IMR-90 (cell line): Measurements from ENCODE around the gene MOB1A. TPM values are rescaled to one million over a fixed set of nuclear protein-coding genes. Genes with fewer than 3 reads are reported as not detected.

Source experiments
- ATAC-seq: fragments of 200-7000 bp; cut with Tn5 transposase; 2 replicates; pipeline ENCODE4 v1.9.1; 2020; ENCODE audit warnings: low read depth, mild to moderate bottlenecking, moderate library complexity
- BruUV-seq: library from RNA; stranded (reverse); fragments of 400-500 nt; replicated peaks from 2 replicates; lab custom pipeline; 2021; lab: Mats Ljungman, UMichigan
- CTCF ChIA-PET: fragments of 300-600 bp; formaldehyde crosslinking; extraction: SDS; loops from one replicate; lab custom pipeline; 2021; ENCODE audit warnings: antibody characterized with exemption; lab: Yijun Ruan, JAX
- POLR2A ChIA-PET: fragments of 300-600 bp; sonication (Branson Sonifier 250); formaldehyde crosslinking; loops from one replicate; lab custom pipeline; 2022; ENCODE audit warnings: antibody characterized with exemption; ENCODE audit not compliant: unreplicated experiment; lab: Charles Lee
- DNase-seq: peaks from one replicate; pipeline ENCODE4 v3.0.0; 2013
- H2AFZ ChIP-seq: replicated peaks from 2 replicates; pipeline ENCODE3; 2013; ENCODE audit warnings: low read length, mild to moderate bottlenecking; ENCODE audit not compliant: poor library complexity
- H2AK5ac ChIP-seq: 2 replicates; pipeline ENCODE4 v1.6.1; 2013; ENCODE audit warnings: low read depth, low read length, inconsistent platforms
- H2AK9ac ChIP-seq: replicated peaks from 2 replicates; pipeline ENCODE3; 2013; ENCODE audit warnings: mild to moderate bottlenecking, low read depth, low read length, moderate library complexity; ENCODE audit not compliant: poor library complexity
- H2BK120ac ChIP-seq: 2 replicates; pipeline ENCODE4 v1.6.1; 2013; ENCODE audit warnings: low read depth, low read length, inconsistent platforms
- H2BK15ac ChIP-seq: 3 replicates; pipeline ENCODE4 v1.6.1; 2013; ENCODE audit warnings: low read depth, low read length, inconsistent platforms
- H2BK20ac ChIP-seq: 2 replicates; pipeline ENCODE4 v1.6.1; 2013; ENCODE audit warnings: low read depth, mild to moderate bottlenecking, inconsistent platforms, low read length, moderate library complexity
- H2BK5ac ChIP-seq: 2 replicates; pipeline ENCODE4 v1.6.1; 2013; ENCODE audit warnings: mild to moderate bottlenecking, low read depth, low read length, inconsistent platforms; ENCODE audit not compliant: poor library complexity, severe bottlenecking
- H3K14ac ChIP-seq: replicated peaks from 2 replicates; pipeline ENCODE4 v1.6.1; 2013; ENCODE audit warnings: low read depth, low read length, inconsistent platforms
- H3K18ac ChIP-seq: 2 replicates; pipeline ENCODE4 v1.6.1; 2013; ENCODE audit warnings: low read depth, low read length, control low read depth
- H3K23ac ChIP-seq: 2 replicates; pipeline ENCODE4 v1.6.1; 2013; ENCODE audit warnings: low read depth, low read length, inconsistent platforms
- H3K27ac ChIP-seq: 2 replicates; pipeline ENCODE4 v1.5.1; 2013; ENCODE audit warnings: mild to moderate bottlenecking, control low read depth, low read length; ENCODE audit not compliant: insufficient read depth
- H3K27me3 ChIP-seq: 2 replicates; pipeline ENCODE4 v1.6.1; 2013; ENCODE audit warnings: low read length; ENCODE audit not compliant: control insufficient read depth, insufficient read depth
- H3K36me3 ChIP-seq: 2 replicates; pipeline ENCODE4 v1.6.1; 2013; ENCODE audit warnings: low read length, mixed read lengths; ENCODE audit not compliant: control insufficient read depth, insufficient read depth
- H3K4ac ChIP-seq: 2 replicates; pipeline ENCODE4 v1.6.1; 2013; ENCODE audit warnings: low read depth, low read length, inconsistent platforms
- H3K4me1 ChIP-seq: 2 replicates; pipeline ENCODE4 v1.6.1; 2013; ENCODE audit warnings: low read length, mixed read lengths; ENCODE audit not compliant: control insufficient read depth, insufficient read depth
- H3K4me2 ChIP-seq: 2 replicates; pipeline ENCODE4 v1.6.1; 2013; ENCODE audit warnings: low read depth, mild to moderate bottlenecking, control low read depth, low read length, moderate library complexity
- H3K4me3 ChIP-seq: 2 replicates; pipeline ENCODE4 v1.5.1; 2013; ENCODE audit warnings: low read depth, mild to moderate bottlenecking, control low read depth, low read length, moderate library complexity; ENCODE audit not compliant: insufficient read depth
- H3K56ac ChIP-seq: 2 replicates; pipeline ENCODE4 v1.6.1; 2013; ENCODE audit warnings: low read length, inconsistent platforms; ENCODE audit not compliant: insufficient read depth; ENCODE audit errors: extremely low read depth
- H3K79me1 ChIP-seq, 2 experiments: 2 replicates each; pipeline ENCODE4 v1.6.1; 2013; ENCODE audit warnings: low read length in 2 of 2, inconsistent platforms in 1 of 2, low read depth in 1 of 2
- H3K9ac ChIP-seq: 2 replicates; pipeline ENCODE4 v1.6.1; 2013; ENCODE audit warnings: low read depth, low read length, control low read depth
- H3K9me1 ChIP-seq: 2 replicates; pipeline ENCODE4 v1.6.1; 2013; ENCODE audit warnings: low read length, inconsistent platforms; ENCODE audit not compliant: insufficient read depth
- H3K9me3 ChIP-seq: 2 replicates; pipeline ENCODE4 v1.6.1; 2013; ENCODE audit warnings: low read length; ENCODE audit not compliant: control insufficient read depth, insufficient read depth
- H4K20me1 ChIP-seq: 2 replicates; pipeline ENCODE4 v1.6.1; 2013; ENCODE audit warnings: low read length, inconsistent platforms; ENCODE audit not compliant: insufficient read depth
- H4K5ac ChIP-seq: 2 replicates; pipeline ENCODE4 v1.6.1; 2013; ENCODE audit warnings: mild to moderate bottlenecking, low read depth, low read length, control low read depth
- H4K8ac ChIP-seq, 2 experiments: 2 replicates each; pipeline ENCODE4 v1.6.1; 2013; ENCODE audit warnings: low read depth in 2 of 2, low read length in 2 of 2, control low read depth in 1 of 2, inconsistent platforms in 1 of 2
- H4K91ac ChIP-seq: 2 replicates; pipeline ENCODE4 v1.6.1; 2013; ENCODE audit warnings: low read depth, low read length, inconsistent platforms; ENCODE audit not compliant: insufficient read depth
- BHLHE40 ChIP-seq: fragments of 150-350 bp; IDR thresholded peaks from 2 replicates; pipeline ENCODE4 v1.6.1; 2016; ENCODE audit warnings: mild to moderate bottlenecking, low read depth, low read length
- CTCF ChIP-seq: conservative IDR thresholded peaks from 2 replicates; pipeline ENCODE4 v1.5.1; 2012; ENCODE audit warnings: mild to moderate bottlenecking, low read depth, low read length, improper control_type of control experiment
- MAFK ChIP-seq: IDR thresholded peaks from 2 replicates; pipeline ENCODE4 v1.6.1; 2012; ENCODE audit warnings: low read depth, low read length, improper control_type of control experiment
- MAZ ChIP-seq: IDR thresholded peaks from 2 replicates; pipeline ENCODE4 v1.6.1; 2012; ENCODE audit warnings: low read depth, mild to moderate bottlenecking, low read length, improper control_type of control experiment, moderate library complexity, borderline replicate concordance
- MXI1 ChIP-seq: IDR thresholded peaks from 2 replicates; pipeline ENCODE4 v1.6.1; 2012; ENCODE audit warnings: low read depth, mild to moderate bottlenecking, low read length, moderate library complexity, borderline replicate concordance
- POLR2A ChIP-seq: IDR thresholded peaks from 2 replicates; pipeline ENCODE4 v1.6.1; 2012; ENCODE audit warnings: mild to moderate bottlenecking, low read depth, low read length
- RAD21 ChIP-seq: IDR thresholded peaks from 2 replicates; pipeline ENCODE4 v1.6.1; 2012; ENCODE audit warnings: low read length, improper control_type of control experiment
- USF2 ChIP-seq: fragments of 150-350 bp; IDR thresholded peaks from 2 replicates; pipeline ENCODE4 v1.6.1; 2017; ENCODE audit warnings: mild to moderate bottlenecking, antibody characterized with exemption, low read length, low read depth
- WGBS, 2 experiments: methylation state at CpG; one replicate each; pipeline versions ENCODE4 v1.1.5 to v1.1.7; 2013; ENCODE audit warnings: missing lambda C conversion rate in 2 of 2; ENCODE audit not compliant: insufficient read length in 1 of 2; ENCODE audit errors: extremely low coverage in 2 of 2; 5-methylcytosine and 5-hydroxymethylcytosine counted together
- dilution Hi-C: fragments of 300-500 bp; cut with HindIII; formaldehyde crosslinking; loops from one replicate; pipeline ENCODE4 v1.14.3; 2018; ENCODE audit warnings: low sequenced_read_pairs; ENCODE audit not compliant: unreplicated experiment
- in situ Hi-C: fragments of 300-500 bp; cut with MboI; formaldehyde crosslinking; loops from 3 replicates; pipeline ENCODE4 v1.14.3; 2019; ENCODE audit warnings: low sequenced_read_pairs, inconsistent platforms, mixed read lengths
- intact Hi-C: fragments of 100-400 bp; cut with micrococcal nuclease; formaldehyde crosslinking; loops from 2 replicates; pipeline ENCODE4 v1.10.0; 2022
- polyA plus RNA-seq, 3 experiments: library from polyadenylated mRNA; depleted of rRNA; stranded (reverse); fragments of >200 nt; gene quantifications; 2 replicates each; pipeline ENCODE4 v1.2.3, GENCODE V29; 2012; ENCODE audit warnings: low replicate concordance in 1 of 3
- total RNA-seq: library from RNA; depleted of rRNA; stranded (reverse); fragments of >200 nt; gene quantifications from 2 replicates; pipeline ENCODE4 v1.2.3, GENCODE V29; 2012

MOB1A gene
- total and polyA plus RNA-seq, 2 of the 4 experiments (the other 2 are of a cell fraction): 21.0 to 60.8 TPM

GRCh38 chr2:74179063-74179865 lies 585 bp upstream of the MOB1A start:
- no peak overlapping the region for H2BK5ac ChIP-seq
- H2BK20ac ChIP-seq: no peak overlapping the region
- H3K14ac ChIP-seq: peak overlapping the region; percentile 27; the same call in 1 of the 2 replicates
- H4K20me1 ChIP-seq: peaks cover 37% of the 10 kb centered on the region
- POLR2A ChIA-PET: interaction anchor here (0.6 to 1.1 kb wide), 4 partner anchors 9 to 317 kb away, joined by 3 read pairs; no protein-coding TSS in a partner anchor
- H3K4me2 ChIP-seq: peak overlapping the region; percentile 34; the same call in 1 of the 2 replicates
- H2AK9ac ChIP-seq: peak overlapping the region; percentile 15
- BruUV-seq: no TSS peak
- in situ Hi-C loops: no loop called here
- TF ChIP-seq MAFK: no peak
- TF ChIP-seq MXI1: no peak
- no peak for TF ChIP-seq BHLHE40
- peak; percentile 34 for TF ChIP-seq CTCF
- no peak for TF ChIP-seq RAD21
- no peak for TF ChIP-seq USF2
- no peak for TF ChIP-seq POLR2A
- no peak for TF ChIP-seq MAZ
- peaks cover 3% of the 10 kb centered on the region; the same call in 1 of the 2 replicates for H3K9me1 ChIP-seq
- 0 out of 2 replicates have a peak overlapping the region, but pooled peaks have one; percentile 12 for H3K23ac ChIP-seq
- 0 out of 2 replicates have a peak, but pooled peaks cover 2% of the 10 kb centered on the region for H3K4me1 ChIP-seq
- peak overlapping the region; percentile 35 to 91; a peak in 3 of 4 replicates for H4K8ac ChIP-seq
- H3K79me1 ChIP-seq: peaks cover 0 to 12% of the 10 kb centered on the region in 2 experiments; a peak in 1 of 4 replicates
- peak overlapping the region; percentile 28; the same call in 1 of the 2 replicates for H4K5ac ChIP-seq
- no peak overlapping the region for H3K18ac ChIP-seq
- no peak overlapping the region for H2BK120ac ChIP-seq
- H3K9ac ChIP-seq: peak overlapping the region; percentile 13; the same call in 1 of the 2 replicates
- WGBS, 2 experiments: 63% methylated on average over 12 of the region's 25 CpGs; no CpG with 5 or more reads in 1 of the 2 experiments
- intact Hi-C loops: no loop called here
- CTCF ChIA-PET: interaction anchor here (0.8 to 1.2 kb wide), 5 partner anchors 9 to 404 kb away, joined by 3 read pairs; no protein-coding TSS in a partner anchor
- no peak for DNase-seq
- H3K27me3 ChIP-seq: no peaks in the 10 kb centered on the region
- 0 out of 2 replicates have a peak overlapping the region, but pooled peaks have one; percentile 3 for H2AK5ac ChIP-seq
- H3K4me3 ChIP-seq: peak overlapping the region; percentile 7; the same call in 1 of the 2 replicates
- no peak overlapping the region for H2BK15ac ChIP-seq
- H2AFZ ChIP-seq: peak overlapping the region; percentile 84
- peak overlapping the region; percentile 76 for H3K4ac ChIP-seq
- ATAC-seq: no peak
- no peak overlapping the region for H3K56ac ChIP-seq
- 0 out of 2 replicates have a peak overlapping the region, but pooled peaks have one; percentile 5 for H3K27ac ChIP-seq
- dilution Hi-C loops: no loop called here
- H4K91ac ChIP-seq: no peak overlapping the region
- H3K36me3 ChIP-seq: peaks cover 2% of the 10 kb centered on the region; the same call in 1 of the 2 replicates
- no peaks in the 10 kb centered on the region for H3K9me3 ChIP-seq
